HG03439 (cell line): Measurements from ENCODE around the gene LRRC46.

Source experiments
- ATAC-seq: cut with Tn5 transposase; IDR thresholded peaks from one replicate; pipeline ENCODE4 v1.9.1; 2021; ENCODE audit warnings: mild to moderate bottlenecking, moderate library complexity; ENCODE audit not compliant: unreplicated experiment

Gene LRRC46

GRCh38 chr17:47829870-47830269 lies 1.6 kb upstream of the LRRC46 start:
- no peak for ATAC-seq

- ATAC-seq, result no peak
Measured at GRCh38 chr17:47830396-47831002, 971 bp upstream of the LRRC46 start.

DNA sequence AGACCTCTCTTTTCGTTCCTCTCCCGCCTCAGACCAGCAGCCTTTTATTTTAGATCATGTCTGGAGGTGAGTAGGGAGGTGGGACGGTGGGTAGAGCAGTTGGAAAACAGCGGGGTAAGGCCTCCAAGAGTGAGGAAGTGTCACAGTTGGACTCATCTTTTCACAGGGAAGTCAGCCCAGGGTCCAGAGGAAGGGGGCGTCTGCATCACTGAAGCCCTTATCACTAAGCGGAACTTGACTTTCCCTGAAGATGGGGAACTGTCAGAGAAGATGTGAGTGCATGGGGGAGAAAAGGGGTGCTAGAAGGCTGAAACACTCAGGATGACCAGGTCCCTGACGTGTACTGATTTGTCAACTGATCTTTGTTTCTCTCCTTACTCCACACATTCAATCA lies 461 bp downstream of the LRRC46 start:
- peak; percentile 4 for ATAC-seq

DNA sequence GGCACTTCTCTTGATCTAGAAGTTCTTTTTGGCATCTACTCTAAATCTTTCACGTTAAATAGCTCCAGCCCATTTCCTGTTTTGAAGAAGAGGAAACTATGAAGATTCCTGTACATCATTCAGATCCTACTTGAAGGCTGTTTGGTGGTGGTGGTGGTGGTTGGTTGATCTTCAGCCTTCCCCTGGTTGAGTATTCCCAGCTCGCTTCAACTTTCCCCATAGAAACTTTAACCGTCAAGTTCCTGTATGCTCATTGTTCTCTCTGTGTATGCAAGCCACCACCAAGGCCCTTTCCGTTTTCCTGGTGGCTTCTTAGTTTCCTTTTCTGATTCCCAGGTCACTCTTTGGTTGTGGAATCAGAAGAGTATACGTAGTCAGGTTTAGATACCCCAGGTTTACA lies 3.3 kb downstream of the LRRC46 start:
- no peak for ATAC-seq

- ATAC-seq, result no peak
Measured at GRCh38 chr17:47836601-47837000, 5.1 kb downstream of the LRRC46 start.

- ATAC-seq, result no peak
Measured at GRCh38 chr17:47837401-47838039, 6.0 kb downstream of the LRRC46 start.

GRCh38 chr17:47838636-47839035 lies 7.2 kb downstream of the LRRC46 start:
- no peak for ATAC-seq

- ATAC-seq, result no peak
Measured at GRCh38 chr17:47839071-47839470, 7.6 kb downstream of the LRRC46 start.

DNA sequence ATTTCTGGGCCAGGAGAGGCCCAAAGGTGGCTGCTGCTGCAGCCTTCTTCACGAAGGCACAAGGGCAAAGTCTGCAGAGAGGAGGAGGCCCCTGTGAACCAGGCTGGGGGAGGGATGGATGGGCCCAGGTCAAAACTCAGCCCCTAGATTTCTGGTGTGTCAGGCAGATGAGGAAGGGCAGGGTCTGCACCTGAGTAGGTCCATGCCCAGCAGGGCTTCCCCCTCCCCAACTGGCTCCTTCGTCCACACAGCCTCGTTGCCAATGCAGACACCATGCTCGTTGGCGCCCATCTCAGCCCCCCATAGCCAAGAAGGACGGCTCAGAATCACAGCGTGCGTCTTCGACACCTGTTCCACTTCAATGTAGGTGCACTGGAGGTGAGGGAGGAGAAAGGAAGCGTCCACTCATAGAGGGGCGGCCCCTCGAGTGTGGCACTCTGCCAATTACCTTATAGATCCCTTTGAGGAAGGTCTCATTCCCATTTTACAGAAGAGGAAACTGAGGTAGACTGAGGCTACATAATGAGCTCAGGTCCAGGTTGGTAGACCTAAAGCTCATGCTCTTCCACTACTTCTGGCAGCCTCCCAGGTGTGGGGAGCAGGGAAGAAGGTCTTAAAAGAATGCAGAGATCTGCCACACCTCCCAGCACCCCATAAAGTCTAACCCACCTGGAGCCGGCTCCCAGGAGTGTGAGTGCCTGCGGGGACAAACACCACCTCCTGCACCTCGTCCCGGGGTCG lies 8.7 kb downstream of the LRRC46 start:
- ATAC-seq, result no peak

GRCh38 chr17:47840742-47841487 lies 9.4 kb downstream of the LRRC46 start, which contains the start of gene SCRN2:
TSS of gene SCRN2 (minus strand) at chr17:47841273. CDS start at chr17:47840843, 430 bp downstream.
- peak; percentile 77 for ATAC-seq

DNA sequence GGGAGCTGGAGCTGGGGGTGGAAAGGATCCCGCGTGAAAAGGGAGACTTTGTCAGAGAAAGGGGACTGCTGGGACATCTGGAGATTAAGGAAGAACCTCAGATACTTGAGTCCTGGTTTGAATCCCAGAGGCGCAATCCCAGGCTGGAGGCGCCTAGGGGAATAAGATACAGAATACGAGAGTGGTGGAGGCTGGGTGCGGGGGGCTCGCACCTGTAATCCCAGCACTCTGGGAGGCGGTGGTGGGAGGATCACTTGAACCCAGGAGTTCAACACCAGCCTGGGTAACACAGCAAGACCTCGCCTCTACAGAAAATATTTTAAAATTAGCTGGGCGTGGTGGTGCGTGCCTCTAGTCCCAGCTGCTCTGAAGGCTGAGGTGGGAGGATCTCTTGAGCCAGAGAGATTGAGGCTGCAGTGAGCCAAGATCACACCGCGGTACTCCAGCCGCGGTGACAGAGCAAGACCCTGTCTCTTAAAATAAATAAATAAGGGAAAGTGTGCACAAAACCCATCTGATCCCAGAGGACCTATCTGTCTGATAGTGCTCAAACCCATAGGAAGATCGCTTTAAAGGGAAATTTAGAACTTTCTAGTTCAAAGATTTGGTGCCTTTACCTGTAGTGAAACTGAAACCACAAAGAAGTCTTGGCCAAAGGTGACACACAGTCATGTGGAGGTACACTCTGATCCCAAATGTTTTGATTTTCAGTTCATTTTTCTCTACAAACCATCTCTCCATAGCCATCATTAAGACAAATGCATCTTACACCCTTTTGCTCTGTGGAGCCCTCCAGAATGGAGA lies 10.2 kb downstream of the LRRC46 start:
- ATAC-seq, result no peak

DNA sequence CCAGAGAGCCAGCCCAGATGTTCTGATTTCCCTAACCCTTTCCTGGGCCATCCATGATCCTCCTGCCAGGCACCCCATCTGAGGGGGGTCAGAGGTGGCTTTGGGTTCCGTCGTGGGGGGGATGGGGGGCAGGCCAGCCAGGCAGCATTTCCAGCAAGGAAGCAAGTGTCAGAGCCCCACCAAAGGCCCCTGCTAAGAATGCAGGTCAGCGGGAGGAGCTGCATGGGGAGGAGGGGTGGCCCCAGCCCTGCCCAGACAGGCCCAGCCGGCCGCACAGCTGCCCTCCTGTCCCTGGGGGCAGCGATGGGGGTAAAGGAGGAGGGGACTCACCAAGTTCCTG lies 11.9 kb downstream of the LRRC46 start:
- no peak for ATAC-seq

DNA sequence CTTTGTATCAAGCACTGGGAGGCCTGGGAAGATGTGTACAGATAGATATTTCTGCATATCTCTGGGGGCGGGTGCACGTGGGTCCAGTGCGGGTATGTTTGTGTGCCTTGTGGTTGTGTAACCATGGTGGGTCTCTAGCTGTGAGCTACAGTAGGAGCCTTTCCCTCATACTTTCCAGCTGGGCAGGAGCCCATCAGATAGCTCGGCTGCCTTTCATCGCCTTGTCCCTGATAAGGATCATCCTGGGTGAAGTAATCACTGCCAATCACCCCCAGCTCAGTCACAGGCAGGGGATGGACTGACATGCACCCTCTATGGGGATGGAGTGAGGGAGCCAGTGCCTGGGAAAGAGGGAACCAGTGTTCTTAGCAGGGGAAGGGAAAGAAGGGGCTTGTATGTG lies 12.8 kb downstream of the LRRC46 start:
- no peak for ATAC-seq

DNA sequence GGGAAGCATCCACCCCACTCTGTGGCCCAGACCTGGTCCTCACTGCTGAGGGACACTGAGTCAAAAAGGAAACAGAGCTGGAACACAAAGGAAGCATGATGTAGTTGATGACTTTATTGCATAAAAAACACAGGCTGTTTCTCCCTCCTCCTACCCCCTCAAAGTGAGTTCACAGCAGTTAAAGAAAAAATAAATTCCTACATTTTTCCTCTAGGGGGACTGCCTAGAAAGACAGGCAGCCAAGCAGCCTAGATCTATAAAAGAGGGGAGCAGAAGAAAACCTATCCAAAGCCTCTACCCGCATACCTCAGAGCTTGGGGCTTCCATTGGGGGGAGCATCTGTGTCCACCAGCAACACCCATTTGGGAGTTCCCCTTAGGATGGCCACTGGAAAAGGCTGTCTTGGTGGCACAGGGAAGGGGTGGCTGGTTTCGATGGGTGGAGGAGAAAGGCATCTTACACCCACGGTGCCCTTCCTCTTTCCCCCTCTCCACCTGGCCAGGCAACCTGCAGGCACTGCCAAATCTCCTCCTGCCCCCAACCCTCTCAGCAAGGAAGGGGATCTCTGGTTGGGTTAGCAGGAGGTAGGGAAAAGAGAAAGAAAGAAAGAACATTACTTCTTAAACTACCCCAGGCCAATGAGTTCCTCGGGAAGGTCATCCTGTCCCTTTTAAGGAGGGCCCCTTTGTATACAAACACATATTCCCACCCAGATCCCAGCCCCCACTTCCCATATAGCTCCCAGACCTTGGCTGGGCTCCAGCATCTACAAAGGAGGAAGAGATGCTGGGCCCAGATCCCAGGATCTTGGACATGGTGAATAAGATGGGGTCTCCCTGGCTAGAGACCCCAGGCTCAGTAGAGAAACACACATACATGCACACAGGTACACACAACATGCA lies 13.6 kb downstream of the LRRC46 start:
- no peak for ATAC-seq

GRCh38 chr17:47845716-47846075 lies 14.2 kb downstream of the LRRC46 start:
- ATAC-seq, result no peak

DNA sequence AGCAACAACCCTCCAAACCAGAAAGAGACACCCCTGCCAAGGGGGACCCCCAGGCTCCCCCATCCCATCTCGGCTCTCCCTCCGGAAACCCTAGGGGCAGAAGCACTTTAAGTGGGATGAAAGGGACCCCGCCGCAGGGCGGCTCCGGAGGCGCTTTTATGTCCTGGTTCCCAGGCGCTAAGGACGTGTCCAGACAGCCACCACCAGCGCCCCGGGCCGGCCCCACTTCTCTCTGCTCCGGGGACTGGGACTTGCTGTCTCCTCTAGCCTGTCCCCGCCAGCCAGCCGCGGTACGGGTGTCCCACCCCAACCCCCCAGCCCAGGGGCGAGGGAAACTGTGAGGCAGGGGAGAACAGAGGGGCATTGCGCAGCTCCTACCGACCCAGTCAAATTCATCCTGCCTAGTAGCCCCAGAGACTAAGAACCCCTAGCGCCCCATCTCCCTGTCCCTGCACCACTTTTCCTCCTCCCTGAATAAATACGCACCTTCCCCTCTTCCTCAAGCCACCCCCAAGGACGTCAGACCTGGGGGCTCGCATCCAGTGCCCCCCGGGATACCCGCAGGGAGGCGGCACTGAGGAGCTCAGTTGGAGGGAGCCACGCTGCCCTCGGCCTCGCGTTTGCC lies 15.4 kb downstream of the LRRC46 start:
- no peak for ATAC-seq

- ATAC-seq, result no peak
Measured at GRCh38 chr17:47847341-47848197, 16.1 kb downstream of the LRRC46 start.

DNA sequence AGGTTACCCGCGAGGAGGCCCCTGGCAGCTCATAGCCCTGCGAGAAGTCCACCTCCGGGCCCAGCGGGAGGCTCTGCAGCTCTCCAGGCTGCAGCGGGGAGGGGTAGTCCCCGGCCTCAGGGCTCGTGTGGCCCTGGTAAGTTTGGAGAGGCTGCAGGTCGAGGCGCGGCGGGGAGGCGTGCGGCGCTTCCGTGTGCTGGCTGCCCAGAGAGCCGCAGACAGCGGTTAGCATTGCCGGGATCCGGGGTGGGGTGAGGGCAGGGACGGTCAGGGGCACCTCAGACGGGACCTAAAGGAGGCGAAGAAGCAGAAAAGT lies 16.7 kb downstream of the LRRC46 start:
- no peak for ATAC-seq

DNA sequence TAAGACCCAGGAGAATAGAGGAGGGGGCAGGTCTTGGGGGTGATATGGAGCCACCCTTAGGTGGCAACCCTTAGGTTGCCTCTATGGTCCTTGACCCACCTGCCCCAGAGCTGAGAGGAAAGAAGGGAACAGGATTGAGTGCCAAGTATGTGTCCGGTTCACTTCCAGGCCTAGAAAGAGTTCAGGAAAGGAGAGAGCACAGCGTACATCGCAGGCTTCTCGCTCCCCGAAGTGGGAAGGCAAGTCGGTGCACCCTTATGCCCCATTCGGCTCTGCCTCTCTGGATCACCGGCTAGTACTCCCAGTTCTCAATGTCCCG lies 18.9 kb downstream of the LRRC46 start:
- no peak for ATAC-seq
